Astrocyte (in vitro differentiated cells and primary cell): ENCODE measurements around the gene WNT7A. TPM values are rescaled to one million over a fixed set of nuclear protein-coding genes. Genes with fewer than 3 reads are reported as not detected.

Experiments
- DNase-seq: peaks from one replicate; pipeline ENCODE4 v3.0.0-alpha.2; 2010; ENCODE audit warnings: low read depth
- FAIRE-seq: peaks from 2 replicates; lab custom pipeline; 2011; peaks lifted over from hg19 to GRCh38; lab: Jason Lieb, UNC
- H2AFZ ChIP-seq: 2 replicates; pipeline ENCODE4 v1.6.0; 2012; ENCODE audit warnings: low read depth, low read length, inconsistent platforms
- H3K27ac ChIP-seq: 2 replicates; pipeline ENCODE4 v1.5.1; 2011; ENCODE audit warnings: low read depth, low read length, inconsistent platforms
- H3K27me3 ChIP-seq: 2 replicates; pipeline ENCODE4 v1.6.0; 2011; ENCODE audit warnings: low read length, inconsistent platforms; ENCODE audit not compliant: insufficient read depth
- H3K36me3 ChIP-seq: 2 replicates; pipeline ENCODE4 v1.5.1; 2011; ENCODE audit warnings: low read length, inconsistent platforms; ENCODE audit not compliant: insufficient read depth
- H3K4me1 ChIP-seq: 2 replicates; pipeline ENCODE4 v1.5.1; 2011; ENCODE audit warnings: low read length, inconsistent platforms; ENCODE audit not compliant: insufficient read depth
- H3K4me2 ChIP-seq: 2 replicates; pipeline ENCODE4 v1.6.0; 2012; ENCODE audit warnings: low read length, inconsistent platforms
- H3K4me3 ChIP-seq: 2 replicates; pipeline ENCODE4 v1.5.1; 2011; ENCODE audit warnings: low read depth, mild to moderate bottlenecking, low read length, inconsistent platforms; ENCODE audit not compliant: insufficient read depth
- H3K79me2 ChIP-seq: 2 replicates; pipeline ENCODE4 v1.6.0; 2012; ENCODE audit warnings: mild to moderate bottlenecking, low read length, inconsistent platforms; ENCODE audit not compliant: insufficient read depth
- H3K9ac ChIP-seq: 2 replicates; pipeline ENCODE4 v1.6.0; 2012; ENCODE audit warnings: mild to moderate bottlenecking, low read length, inconsistent platforms
- H3K9me3 ChIP-seq: 2 replicates; pipeline ENCODE4 v1.5.1; 2012; ENCODE audit warnings: low read depth, mild to moderate bottlenecking, low read length, inconsistent platforms; ENCODE audit not compliant: insufficient read depth
- H4K20me1 ChIP-seq: 2 replicates; pipeline ENCODE4 v1.6.0; 2012; ENCODE audit warnings: low read length, inconsistent platforms; ENCODE audit not compliant: insufficient read depth
- H3K27ac Mint-ChIP-seq: one replicate; pipeline ENCODE4 v1.8.0; 2021; ENCODE audit warnings: mild to moderate bottlenecking, mixed read lengths; ENCODE audit not compliant: unreplicated experiment
- H3K27me3 Mint-ChIP-seq: one replicate; pipeline ENCODE4 v1.8.0; 2021; ENCODE audit warnings: low read depth, mixed read lengths; ENCODE audit not compliant: unreplicated experiment
- H3K36me3 Mint-ChIP-seq: one replicate; pipeline ENCODE4 v1.8.0; 2021; ENCODE audit warnings: low read depth, mixed read lengths; ENCODE audit not compliant: unreplicated experiment
- H3K4me1 Mint-ChIP-seq: one replicate; pipeline ENCODE4 v1.8.0; 2021; ENCODE audit warnings: low read depth, mixed read lengths; ENCODE audit not compliant: unreplicated experiment
- H3K4me3 Mint-ChIP-seq: one replicate; pipeline ENCODE4 v1.8.0; 2021; ENCODE audit warnings: mild to moderate bottlenecking, moderate library complexity, mixed read lengths; ENCODE audit not compliant: unreplicated experiment
- H3K9me3 Mint-ChIP-seq: one replicate; pipeline ENCODE4 v1.8.0; 2021; ENCODE audit warnings: mild to moderate bottlenecking, mixed read lengths; ENCODE audit not compliant: unreplicated experiment
- EZH2 ChIP-seq: IDR thresholded peaks from 2 replicates; pipeline ENCODE4 v1.6.1; 2012; ENCODE audit warnings: mild to moderate bottlenecking, low read length, inconsistent platforms; ENCODE audit not compliant: insufficient read depth
- total RNA-seq: library from RNA; stranded (reverse); gene quantifications from 2 replicates; pipeline ENCODE4 v1.2.1, GENCODE V29; 2021
- TF ChIP-seq, protein P1 (sequence below): IDR thresholded peaks from 2 replicates; pipeline ENCODE4 v1.5.1; 2011; ENCODE audit warnings: low read depth, mild to moderate bottlenecking, inconsistent platforms, low read length, moderate library complexity; ENCODE audit not compliant: insufficient read depth

Gene WNT7A
- total RNA-seq, 1 donor from 2014 or later: 1.7 TPM

DNA sequence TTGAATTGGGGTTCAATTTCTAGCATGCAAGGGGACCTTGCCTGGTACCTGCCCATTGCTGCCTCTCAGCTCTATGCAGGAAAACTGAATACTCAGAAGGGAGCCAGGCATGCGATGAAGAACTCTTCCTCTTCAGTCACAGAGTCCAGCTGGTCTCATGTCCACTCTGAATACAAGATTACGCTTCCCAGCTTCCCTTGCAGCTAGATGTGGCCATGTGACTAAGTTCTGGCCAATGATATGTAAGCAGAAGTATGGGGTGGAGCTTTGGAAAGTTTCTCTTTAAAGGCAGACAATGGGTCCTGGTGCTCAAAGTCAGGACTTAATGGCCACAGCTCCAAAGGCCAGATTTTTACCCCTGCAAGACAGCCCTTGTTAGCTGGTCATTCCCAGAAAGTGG is 9.0 kb downstream of the WNT7A start:
- no peak for TF ChIP-seq EZH2
- TF ChIP-seq, protein P1, sequence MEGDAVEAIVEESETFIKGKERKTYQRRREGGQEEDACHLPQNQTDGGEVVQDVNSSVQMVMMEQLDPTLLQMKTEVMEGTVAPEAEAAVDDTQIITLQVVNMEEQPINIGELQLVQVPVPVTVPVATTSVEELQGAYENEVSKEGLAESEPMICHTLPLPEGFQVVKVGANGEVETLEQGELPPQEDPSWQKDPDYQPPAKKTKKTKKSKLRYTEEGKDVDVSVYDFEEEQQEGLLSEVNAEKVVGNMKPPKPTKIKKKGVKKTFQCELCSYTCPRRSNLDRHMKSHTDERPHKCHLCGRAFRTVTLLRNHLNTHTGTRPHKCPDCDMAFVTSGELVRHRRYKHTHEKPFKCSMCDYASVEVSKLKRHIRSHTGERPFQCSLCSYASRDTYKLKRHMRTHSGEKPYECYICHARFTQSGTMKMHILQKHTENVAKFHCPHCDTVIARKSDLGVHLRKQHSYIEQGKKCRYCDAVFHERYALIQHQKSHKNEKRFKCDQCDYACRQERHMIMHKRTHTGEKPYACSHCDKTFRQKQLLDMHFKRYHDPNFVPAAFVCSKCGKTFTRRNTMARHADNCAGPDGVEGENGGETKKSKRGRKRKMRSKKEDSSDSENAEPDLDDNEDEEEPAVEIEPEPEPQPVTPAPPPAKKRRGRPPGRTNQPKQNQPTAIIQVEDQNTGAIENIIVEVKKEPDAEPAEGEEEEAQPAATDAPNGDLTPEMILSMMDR: no peak
- Histone ChIP-seq H3K36me3 (no peaks in the 10 kb centered on the region), H2AFZ (no peak overlapping the region), H3K4me2 (no peak overlapping the region), H3K79me2 (no peaks in the 10 kb centered on the region), H3K27ac (no peak overlapping the region), H3K4me1 (peaks cover 2% of the 10 kb centered on the region), H3K27me3 (peaks cover 12% of the 10 kb centered on the region), H3K9me3 (no peaks in the 10 kb centered on the region), H3K9ac (no peak overlapping the region), H4K20me1 (no peaks in the 10 kb centered on the region), H3K4me3 (no peak overlapping the region)
- Mint-ChIP-seq H3K36me3 (peaks cover 5% of the 10 kb centered on the region), H3K27me3 (peaks cover 57% of the 10 kb centered on the region), H3K4me3 (no peak overlapping the region), H3K27ac (no peak overlapping the region), H3K4me1 (peaks cover 4% of the 10 kb centered on the region), H3K9me3 (peaks cover 3% of the 10 kb centered on the region)
- DNase-seq: no peak
- FAIRE-seq: no peak

DNA sequence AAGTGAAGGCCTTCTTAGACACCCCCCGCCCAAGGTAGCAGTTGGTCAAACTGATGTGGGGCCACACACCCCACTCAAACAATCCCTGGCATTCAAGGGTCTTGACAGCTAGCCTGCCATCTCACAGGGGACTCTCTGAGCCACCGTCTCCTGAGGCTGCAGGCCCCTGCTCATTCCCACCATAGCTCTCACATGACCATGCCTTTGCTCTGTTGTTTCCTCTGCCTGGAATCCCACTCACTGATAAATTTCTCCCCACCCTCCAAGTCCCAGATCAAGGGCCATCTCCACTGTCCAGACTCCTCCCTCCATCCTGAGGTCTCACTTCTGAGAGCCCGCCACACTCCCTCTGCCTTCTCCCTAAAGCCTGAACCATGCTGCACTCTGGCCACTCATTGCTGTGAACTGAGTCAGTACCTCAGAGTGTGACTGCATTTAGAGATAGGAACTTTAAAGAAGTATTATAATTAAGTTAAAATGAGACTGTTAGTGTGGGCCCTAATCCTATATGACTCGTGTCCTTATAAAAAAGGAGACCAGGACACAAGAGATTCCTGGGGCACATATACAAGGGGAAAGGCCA is 10.0 kb downstream of the WNT7A start:
- H3K4me2 ChIP-seq: no peak overlapping the region
- no peak overlapping the region for H2AFZ ChIP-seq
- TF ChIP-seq, protein P1: no peak
- no peak for TF ChIP-seq EZH2
- no peaks in the 10 kb centered on the region for H3K36me3 ChIP-seq
- no peak overlapping the region for H3K9ac ChIP-seq
- DNase-seq: no peak
- H3K4me3 ChIP-seq: no peak overlapping the region
- no peak overlapping the region for H3K4me3 Mint-ChIP-seq
- peaks cover 48% of the 10 kb centered on the region for H3K27me3 Mint-ChIP-seq
- H3K27me3 ChIP-seq: peaks cover 7% of the 10 kb centered on the region
- H4K20me1 ChIP-seq: no peaks in the 10 kb centered on the region
- no peaks in the 10 kb centered on the region for H3K9me3 ChIP-seq
- peaks cover 2% of the 10 kb centered on the region for H3K4me1 ChIP-seq
- no peak overlapping the region for H3K27ac ChIP-seq
- H3K79me2 ChIP-seq: no peaks in the 10 kb centered on the region
- no peak overlapping the region for H3K27ac Mint-ChIP-seq
- H3K4me1 Mint-ChIP-seq: peaks cover 4% of the 10 kb centered on the region
- H3K36me3 Mint-ChIP-seq: peaks cover 5% of the 10 kb centered on the region
- FAIRE-seq: no peak
- peaks cover 3% of the 10 kb centered on the region for H3K9me3 Mint-ChIP-seq
